NCI-H226 (cell line): ENCODE results near the gene GOLGA8B.
"Not testable (repeated sequence)": the region's sequence is repeated elsewhere in the genome, so short reads cannot be mapped to it uniquely, and the experiment has no call there.

ENCODE experiments used
- DNase-seq: peaks from one replicate; pipeline ENCODE4 v3.0.0-alpha.2; 2015

Gene GOLGA8B

GRCh38 chr15:34597316-34597715, 13.9 kb upstream of the GOLGA8B start:
- DNase-seq, result no peak

DNA sequence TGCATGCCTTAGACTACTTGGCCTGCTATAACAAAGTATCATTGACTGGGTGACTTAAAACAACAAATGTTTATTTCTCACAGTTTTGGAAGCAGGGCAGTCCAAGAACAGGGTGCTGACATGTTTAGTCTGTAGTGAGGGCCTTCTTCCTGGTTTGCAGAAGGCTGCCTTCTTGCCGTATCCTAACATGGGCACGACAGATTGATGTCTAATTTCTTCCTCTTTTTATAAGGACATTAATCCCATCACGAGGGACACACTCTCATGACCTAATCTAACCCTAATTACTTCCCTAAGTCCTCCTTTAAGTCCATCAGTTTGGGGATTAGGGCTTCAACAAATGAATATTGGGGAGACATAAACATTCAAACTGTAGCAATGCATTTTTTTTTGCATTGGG, 10.9 kb upstream of the GOLGA8B start:
- DNase-seq, result no peak

- DNase-seq, result no peak
Measured at GRCh38 chr15:34591306-34591705, 7.9 kb upstream of the GOLGA8B start.

GRCh38 chr15:34588046-34588674, 4.7 kb upstream of the GOLGA8B start:
- no peak for DNase-seq

DNA sequence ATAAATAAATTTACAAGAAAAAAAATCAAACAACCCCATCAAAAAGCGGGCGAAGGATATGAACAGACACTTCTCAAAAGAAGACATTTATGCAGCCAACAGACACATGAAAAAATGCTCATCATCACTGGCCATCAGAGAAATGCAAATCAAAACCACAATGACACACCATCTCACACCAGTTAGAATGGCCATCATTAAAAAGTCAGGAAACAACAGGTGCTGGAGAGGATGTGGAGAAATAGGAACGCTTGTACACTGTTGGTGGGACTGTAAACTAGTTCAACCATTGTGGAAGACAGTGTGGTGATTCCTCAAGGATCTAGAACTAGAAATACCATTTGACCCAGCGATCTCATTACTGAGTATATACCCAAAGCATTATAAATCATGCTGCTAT, 2.5 kb upstream of the GOLGA8B start:
- not testable (repeated sequence) for DNase-seq

GRCh38 chr15:34584996-34585395, 1.5 kb upstream of the GOLGA8B start:
- no peak for DNase-seq

DNA sequence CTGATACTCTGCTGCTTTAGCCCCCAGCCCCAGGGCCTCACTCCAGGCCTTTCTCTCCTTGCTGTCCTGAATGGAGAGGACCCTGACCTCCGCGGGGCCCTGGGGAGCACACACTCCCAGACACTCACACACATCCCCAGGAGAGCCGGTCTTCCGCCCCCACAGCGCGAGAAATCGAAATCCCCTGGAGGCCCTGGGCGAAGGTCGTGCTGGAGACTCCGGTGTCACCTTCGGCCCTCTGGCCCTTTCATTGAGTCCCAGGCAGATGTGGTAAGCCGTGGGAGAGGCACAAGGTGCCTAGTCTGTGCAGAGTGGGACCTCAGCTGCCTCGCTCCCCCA, 848 bp upstream of the GOLGA8B start:
- no peak for DNase-seq

DNA sequence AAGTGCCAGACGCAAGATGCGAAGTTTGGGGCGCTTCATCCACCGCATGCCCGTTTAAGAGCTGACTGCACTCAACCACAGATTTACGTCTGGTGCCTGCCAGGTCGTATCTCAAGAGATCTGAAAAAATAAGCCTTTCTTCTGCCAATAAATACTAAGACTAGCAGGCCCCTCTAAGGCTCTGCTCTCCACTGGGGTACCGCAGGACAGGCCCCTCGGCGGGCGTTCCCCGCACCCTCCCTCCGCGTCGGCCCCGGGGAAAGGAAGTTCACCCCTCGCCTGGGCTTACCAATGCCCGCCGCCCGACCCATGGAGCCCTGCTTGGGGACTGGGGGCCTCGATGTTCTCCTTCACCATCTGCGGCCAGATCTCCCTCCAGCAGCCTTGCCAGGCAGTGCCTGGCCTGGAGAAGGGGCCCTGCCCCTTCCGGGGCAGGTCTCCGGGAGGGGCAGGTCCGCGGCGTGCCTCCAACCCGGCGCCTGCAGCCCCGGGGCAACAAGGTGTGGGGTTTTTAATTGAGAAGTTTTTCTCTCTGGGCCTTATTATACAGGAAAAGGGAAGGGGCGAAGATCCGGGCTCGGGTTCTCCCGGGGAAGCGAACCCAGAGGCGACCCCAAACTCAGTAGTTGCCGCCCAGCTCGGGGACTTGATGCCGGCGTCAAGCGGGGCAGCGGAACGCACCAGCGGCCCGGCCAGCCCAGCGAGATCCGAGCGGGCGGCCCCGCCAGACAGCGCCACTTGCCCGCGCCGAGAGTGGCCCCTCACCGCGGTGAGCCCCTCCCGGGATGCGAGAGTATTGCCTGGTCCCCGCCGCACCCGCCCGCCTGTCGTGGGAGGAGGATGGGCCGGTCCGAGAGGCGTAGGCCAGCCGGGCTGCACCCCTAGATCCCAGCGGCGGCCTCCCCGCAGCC, 735 bp downstream of the GOLGA8B start:
- DNase-seq, result peak; percentile 18

DNA sequence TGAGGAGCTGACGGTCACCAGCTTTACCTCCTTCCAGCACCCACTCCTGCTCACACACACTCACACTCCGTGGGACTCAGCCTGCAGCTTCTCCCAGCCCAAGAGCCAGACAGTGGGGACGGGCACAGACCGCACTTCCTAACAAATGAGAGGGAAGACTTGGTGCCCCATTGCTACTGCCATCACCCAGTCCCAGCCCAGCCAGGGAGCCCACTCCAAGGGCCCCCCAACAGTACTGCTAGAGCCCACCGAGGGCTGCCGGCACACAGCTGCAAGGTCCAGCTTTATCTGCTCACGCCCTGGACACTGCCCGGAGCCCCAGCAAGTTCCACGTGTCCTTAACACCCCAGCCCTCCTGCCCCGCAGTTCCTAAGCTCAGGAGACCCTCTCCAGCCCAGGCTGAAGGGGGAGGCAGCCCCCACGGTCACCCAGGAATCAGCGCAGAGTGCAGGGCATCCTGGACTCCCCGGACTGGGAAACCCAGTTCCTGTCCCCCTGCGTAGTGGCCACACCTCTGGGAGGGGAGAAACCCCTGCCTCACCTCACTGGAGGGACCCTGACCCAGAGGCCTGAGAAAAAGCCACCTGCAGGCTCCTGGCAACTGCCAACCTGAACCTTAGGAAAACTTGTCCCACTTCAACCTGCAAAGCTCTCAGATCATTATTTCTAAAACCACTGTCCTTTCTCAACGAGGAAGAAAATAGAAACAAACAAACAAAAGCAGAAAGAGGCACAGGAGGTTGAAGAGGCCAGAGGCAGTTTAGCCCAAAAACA, 1.6 kb downstream of the GOLGA8B start:
- DNase-seq, result not testable (repeated sequence)

GRCh38 chr15:34581043-34581365, 2.4 kb downstream of the GOLGA8B start:
- DNase-seq, result no peak

GRCh38 chr15:34580251-34581042, 3.0 kb downstream of the GOLGA8B start:
- not testable (repeated sequence) for DNase-seq

DNA sequence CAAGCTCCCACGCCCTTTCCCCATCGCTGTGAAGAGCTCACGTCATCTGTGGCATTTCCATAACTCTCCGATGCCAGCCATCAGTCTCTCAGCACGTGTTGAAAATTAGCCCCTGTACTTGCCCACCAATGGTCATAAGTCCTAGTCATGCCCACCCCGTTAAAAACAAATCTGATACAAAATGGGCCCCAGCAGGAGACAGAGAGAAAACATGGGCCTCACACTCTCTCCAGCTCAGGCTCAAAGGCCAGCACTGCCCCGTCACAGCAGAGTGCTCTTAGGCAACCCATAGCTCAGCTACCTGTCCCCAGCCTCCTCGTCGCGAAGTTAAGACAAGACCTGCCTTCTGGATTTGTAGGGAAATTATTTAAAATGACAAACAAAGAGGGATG, 5.2 kb downstream of the GOLGA8B start:
- no peak for DNase-seq

GRCh38 chr15:34577658-34578282, 5.7 kb downstream of the GOLGA8B start:
- DNase-seq, result not testable (repeated sequence)

GRCh38 chr15:34575035-34575434, 8.4 kb downstream of the GOLGA8B start:
- DNase-seq, result not testable (repeated sequence)

DNA sequence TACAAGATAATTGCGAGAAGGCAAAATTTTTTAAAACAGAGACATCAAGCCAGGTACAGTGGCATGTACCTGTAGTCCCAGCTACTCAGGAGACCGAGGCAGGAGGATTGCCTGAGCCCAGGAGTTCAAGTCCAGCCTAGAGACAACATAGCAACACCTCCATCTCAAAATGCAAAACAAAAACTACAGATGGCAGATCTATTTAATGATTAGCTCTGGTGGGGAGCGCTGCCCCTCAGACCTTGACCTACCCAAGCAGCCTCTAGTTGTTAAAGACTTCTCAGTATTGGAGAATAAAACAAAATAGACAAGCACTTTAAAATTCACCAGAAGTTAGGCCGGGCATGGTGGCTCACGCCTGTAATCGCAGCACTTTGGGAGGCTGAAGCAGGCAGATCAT, 10.5 kb downstream of the GOLGA8B start:
- not testable (repeated sequence) for DNase-seq

DNA sequence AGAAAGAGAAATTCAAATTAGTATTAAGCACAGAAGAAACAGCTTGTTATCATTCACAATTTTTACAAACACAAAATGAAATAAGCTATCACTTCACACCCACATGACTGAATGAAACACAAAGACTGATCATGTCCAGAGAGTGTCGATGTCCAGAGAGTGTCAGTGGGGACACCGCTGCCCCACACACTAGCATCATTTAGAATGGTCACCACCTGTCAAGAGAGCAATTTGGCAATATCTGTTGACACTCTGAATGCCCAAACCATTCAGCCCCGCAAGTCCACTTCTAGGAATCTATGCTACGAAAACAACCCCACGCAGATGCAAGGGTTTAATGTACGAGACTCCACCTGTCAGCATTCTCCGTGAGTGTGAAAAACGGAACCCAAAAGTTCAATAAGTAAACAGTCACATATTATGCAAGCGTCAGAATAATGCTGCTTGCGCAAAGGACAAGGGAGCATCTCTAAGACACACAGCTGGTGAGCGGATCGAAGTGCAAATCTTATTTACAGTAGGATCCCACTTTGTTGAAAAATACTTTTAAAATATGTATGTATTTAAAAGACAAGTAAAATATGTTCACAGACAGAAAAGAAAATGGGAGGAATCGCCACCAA, 11.3 kb downstream of the GOLGA8B start:
- not testable (repeated sequence) for DNase-seq

GRCh38 chr15:34569670-34570396, 13.6 kb downstream of the GOLGA8B start:
- not testable (repeated sequence) for DNase-seq

GRCh38 chr15:34567174-34567573, 16.3 kb downstream of the GOLGA8B start:
- not testable (repeated sequence) for DNase-seq

DNA sequence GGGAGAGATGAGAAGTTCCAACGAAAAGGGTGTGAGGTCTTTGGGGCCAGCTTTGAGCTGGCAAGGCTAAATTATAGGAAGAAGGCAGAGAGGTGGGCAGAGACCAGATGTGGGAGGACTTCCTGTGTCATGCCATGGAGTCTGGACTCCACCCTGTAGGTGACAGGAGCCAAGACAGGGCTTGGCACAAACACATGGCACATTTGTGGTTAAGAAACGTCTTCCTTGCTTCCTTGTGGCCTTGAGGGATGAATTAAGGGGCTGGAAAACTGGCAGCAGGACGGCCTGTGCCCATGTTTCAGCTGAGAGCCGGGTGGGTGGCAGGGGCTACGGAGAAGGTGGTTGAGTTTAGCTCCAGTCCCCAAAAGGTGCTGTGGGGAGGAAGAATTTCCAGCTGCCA, 18.7 kb downstream of the GOLGA8B start:
- not testable (repeated sequence) for DNase-seq

DNA sequence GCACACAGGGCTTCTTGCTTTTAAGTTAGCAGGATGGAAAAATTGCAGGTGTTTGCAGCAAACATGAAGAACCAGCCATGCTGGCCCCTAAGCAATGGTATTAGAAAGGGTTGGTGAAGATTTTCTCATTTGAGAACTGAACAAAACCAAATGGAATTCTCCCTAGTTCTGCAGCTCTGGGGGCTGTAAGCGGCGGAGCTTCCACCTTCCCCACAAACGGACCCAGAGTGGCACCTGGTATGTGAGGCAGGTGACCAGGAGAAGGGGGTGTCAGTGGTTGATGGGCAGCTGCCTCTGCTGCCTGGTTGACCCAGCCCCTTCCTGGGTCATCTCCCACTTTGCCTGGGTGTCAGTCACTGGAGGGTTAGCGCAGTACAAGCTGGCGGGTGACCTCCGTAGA, 22.6 kb downstream of the GOLGA8B start:
- DNase-seq, result not testable (repeated sequence)

DNA sequence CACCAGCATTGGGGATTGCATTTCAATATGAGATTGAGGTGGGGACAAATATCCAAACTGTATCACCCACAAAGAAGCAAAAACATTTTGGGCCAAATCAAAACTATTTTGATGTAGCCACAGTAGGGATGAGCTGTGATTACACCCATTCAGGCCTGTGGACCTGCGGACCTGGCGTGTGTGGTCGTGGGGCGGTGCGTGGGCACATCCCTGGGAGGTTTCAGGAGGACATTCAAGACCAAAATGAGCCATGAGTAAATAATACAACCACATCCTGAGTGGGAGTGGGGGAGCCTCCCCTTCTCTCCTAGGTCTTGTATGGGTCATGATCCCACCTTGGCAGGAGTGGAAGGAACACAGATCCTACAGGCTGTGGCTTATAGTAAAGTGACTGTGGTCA, 23.7 kb downstream of the GOLGA8B start:
- DNase-seq, result not testable (repeated sequence)
